Adipose tissue (tissue), 3 donors: ENCODE data around the gene MSLN. TPM values are rescaled to one million over a fixed set of nuclear protein-coding genes. Genes with fewer than 3 reads are reported as not detected.

ENCODE experiments used
- H3K27ac ChIP-seq: one replicate; pipeline ENCODE4 v1.5.1; 2013; ENCODE audit warnings: low read depth, low read length
- WGBS, 3 donors: extraction: QIAGEN DNeasy Blood & Tissue Kit; methylation state at CpG; one replicate each; pipeline ENCODE4 v1.1.7; 2013; 5-methylcytosine and 5-hydroxymethylcytosine counted together
- polyA plus RNA-seq, 3 donors: library from polyadenylated mRNA; stranded (reverse); fragments of 200-250 nt; gene quantifications; one replicate each; pipeline ENCODE4 v1.2.3, GENCODE V29; 2013
- donor health status: healthy with polysubstance abuse.
- donor health status: Bipolar disorder and iron deficiency.
- donor health status: healthy.

Gene MSLN
- polyA plus RNA-seq, 3 donors = 0.49 to 14.2 (median 13.2) TPM

DNA sequence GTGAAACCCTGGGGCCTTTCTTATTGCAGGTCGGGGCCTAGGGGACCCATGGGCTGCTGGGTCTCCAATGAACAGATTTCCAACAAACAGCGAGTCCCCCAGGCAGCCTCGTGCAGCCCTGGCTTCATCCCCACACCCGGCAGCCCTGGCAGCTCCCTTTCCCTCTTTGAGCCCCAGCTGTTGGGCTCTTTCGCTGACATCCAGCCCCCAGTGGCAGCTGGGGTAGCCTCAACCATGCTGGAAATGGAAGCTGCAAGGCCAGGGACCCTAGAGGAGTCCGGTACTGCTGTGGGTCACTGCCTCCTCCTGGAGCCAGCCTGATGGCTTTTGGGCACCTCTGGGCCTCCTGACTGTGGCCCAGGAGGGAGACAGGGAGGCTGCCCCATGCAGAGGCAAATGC lies 21.7 kb downstream of the MSLN start:
- 53 to 63% (median 54%) methylated on average over 5 to 6 of the region's 6 CpGs for WGBS, 3 donors
- H3K27ac ChIP-seq = no peak overlapping the region

DNA sequence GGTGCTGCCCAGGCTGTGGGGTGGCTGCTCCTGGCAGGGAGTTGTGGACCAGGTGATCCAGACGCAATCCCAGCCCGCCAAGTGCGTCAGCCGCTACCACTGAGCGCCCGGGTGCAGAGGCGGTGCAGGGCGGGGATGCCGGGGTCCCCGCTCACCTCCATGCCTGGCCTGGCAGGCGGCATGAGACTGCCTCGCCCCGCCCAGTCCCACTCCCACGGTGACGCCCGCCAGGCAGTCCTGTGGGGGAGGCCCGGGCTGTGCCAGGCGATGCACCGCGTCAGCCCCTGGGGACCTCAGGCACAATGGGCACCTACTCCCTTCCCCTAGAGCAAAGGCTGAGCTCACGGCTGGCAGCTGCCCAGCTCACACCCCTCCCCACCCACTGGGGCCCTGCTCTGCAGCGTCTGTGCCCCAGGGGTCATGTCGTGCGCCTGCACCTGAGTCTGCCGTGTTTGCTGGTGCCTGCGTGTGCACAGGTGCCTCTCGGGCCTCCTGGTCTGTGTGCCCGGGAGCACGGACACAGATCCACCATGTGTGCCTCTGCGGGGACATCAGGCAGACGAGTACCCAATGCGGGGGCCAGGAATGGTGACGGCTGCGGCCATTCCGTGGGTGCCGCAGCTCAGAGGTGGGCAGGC lies 22.4 kb downstream of the MSLN start:
- 55 to 74% (median 65%) methylated on average over 36 of the region's 36 CpGs for WGBS, 3 donors

DNA sequence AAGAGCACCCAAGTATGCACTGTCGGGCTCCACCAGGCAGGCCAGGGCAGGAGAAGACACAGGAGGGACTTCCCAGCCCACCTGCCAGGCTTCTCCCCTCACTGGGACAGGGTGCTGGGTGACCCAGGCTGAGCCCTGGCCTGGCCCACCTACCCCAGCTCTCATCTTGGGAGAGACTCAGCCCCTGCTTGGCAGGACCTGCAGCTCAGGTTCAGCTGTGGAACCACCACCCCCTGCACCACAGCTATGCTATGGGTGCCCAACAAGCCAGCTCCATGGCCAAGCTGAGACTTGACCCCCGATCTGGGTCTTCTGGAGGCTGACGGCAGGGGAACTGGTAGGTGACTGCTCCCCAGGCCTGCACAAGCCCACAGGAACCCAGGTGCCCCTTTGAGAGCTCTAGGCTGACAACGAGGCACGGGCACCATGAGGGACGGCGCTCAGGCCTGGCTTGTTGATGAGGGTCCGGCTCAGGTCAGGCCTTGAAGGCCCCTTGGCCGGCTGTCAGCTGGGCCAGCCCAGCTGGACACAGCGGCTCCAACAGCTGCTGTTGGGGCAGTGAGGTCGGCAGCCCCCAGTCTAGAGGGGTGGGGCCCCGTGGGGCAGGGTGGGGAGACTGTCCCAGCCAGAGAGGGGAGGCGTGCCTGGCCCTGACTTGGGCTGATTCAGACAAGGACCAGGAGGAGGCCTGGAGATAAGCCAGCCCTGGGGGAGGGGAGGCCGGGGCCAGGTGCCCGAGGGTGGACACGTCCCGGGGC lies 23.0 kb downstream of the MSLN start:
- 41 to 46% (median 43%) methylated on average over 14 to 17 of the region's 17 CpGs for WGBS, 3 donors
- H3K27ac ChIP-seq = no peak overlapping the region

More for the DNA sequence above, 22.4 kb downstream of the MSLN start:
- H3K27ac ChIP-seq = no peak overlapping the region

DNA sequence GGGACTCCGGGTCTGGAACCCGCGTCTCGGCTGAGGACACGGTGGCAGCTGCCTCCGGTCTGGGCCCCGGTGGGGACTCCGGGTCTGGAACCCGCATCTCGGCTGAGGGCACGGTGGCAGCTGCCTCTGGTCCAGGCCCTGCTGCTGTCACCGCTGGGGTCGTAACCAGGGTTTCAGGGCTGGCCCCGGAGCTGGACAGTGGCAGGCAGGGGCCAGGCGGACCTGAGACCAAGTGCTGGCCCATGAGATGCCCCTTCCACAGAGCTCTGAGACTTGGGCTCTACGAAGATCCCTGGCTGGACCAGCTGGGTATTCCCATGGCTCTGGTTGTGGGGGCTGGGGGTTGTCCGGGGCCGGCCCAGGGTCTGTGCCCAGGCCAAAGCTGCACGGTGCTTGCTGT lies 23.9 kb downstream of the MSLN start:
- H3K27ac ChIP-seq = no peak overlapping the region
- WGBS, 3 donors = 84 to 93% (median 88%) methylated on average over 17 to 19 of the region's 19 CpGs

DNA sequence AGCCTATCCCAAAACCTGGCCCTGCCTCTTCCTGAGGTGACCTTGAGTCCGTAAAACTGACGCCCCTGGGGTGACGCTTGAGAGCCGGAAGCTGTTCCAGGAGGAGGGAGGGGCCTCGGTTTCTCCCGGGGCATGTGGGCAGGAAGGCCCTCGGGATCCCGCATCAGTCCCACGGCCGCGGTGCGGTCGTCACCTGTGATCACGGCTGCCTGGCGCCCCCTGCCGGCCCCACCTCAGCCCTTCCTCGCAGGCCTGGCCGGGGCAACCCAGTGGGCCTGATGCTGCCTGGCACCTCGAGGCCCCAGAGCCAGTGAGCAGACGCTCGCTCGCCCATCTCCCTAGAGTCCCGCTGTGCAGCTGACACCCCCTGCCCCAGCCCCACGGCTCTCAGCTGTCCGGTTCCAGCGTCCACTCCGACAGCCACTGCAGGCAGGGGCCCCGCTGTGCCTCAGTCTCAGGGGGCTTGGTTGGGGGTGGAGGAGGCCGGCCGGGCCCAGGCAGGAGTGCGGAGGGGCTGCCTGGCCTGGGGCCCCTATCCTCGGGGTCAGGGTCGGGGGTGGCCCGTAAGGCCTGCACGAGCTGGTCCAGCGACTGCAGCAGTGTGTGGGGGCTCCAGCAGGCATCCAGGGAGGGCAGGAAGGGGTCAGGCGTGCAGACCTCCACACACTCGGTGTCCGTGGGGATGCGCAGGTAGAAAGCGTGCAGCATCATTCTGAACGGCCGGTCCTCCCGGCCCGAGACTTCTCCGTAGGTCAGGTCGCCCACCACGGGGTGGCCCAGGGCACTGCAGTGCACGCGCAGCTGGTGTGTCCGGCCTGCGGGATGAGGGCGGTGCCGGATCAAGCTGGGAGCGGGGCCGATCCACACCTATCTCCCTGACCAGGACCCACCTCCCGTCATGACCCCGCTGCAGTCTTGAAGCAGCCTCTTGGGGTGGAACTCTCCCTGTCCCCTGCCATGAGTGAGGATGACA lies 25.3 kb downstream of the MSLN start:
- WGBS, 3 donors = 63 to 66% (median 64%) methylated on average over 56 to 58 of the region's 58 CpGs
- no peak overlapping the region for H3K27ac ChIP-seq

DNA sequence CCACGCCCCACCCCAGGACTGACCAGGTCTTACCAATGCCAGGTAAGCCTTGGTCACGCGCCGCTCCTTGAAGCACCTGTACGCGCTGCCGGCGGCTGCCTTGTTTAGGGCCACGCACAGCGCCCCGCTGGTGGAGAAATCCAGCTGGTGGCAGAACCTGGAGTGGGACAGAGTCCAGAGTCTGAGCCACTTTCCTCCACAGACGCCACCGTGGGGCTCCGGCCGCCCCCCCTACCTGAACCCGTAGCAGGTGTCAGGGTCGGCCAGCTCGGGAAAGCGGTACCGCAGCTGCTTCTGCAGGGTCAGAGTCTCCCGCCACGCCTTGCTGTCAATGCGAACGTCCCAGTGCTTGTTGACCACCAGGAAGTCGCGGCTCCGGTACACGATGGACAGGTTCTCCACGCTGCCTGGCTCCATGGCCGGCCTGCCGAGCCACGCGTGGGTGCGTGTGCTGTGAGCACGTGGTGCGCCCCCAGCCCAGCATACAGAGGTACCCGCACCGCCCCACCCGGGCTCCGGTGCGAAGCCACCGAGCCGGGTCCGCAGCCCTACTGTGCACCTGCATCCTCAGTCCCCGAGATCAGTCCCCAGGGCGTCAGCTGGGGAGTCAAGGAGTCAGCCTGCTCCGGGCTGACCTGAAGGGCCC lies 26.9 kb downstream of the MSLN start:
- 29 to 40% (median 39%) methylated on average over 46 to 47 of the region's 47 CpGs for WGBS, 3 donors
- no peak overlapping the region for H3K27ac ChIP-seq

DNA sequence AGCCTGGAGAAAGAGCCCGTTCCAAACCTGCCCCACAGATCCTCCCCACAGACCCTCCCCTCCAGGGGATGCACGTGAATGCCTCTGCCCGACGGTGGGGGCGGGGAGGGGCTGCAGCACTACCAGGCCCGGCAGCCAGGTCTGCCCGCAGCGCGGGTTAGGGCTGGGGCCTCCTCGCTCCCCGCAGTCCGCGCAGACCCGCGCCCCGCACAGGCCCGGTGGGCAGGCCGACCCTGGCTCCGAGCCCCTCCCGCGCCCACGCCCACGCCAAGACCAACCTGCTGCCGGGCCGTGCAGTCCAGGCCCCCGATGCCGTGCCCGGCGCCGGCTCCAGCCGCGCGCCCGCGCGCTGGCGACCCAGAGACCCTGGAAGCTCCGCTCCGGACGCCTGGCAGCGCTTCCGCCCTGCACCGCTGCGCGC lies 27.5 kb downstream of the MSLN start, which contains the start of gene RPUSD1:
TSS of gene RPUSD1 (minus strand) at position 404 of the 421 bp plus-strand sequence. CDS start 644 bp downstream, outside the sequence.
- WGBS, 3 donors = 0% methylated on average over 23 to 42 of the region's 45 CpGs
- no peak within 1 kb of the TSS for H3K27ac ChIP-seq

DNA sequence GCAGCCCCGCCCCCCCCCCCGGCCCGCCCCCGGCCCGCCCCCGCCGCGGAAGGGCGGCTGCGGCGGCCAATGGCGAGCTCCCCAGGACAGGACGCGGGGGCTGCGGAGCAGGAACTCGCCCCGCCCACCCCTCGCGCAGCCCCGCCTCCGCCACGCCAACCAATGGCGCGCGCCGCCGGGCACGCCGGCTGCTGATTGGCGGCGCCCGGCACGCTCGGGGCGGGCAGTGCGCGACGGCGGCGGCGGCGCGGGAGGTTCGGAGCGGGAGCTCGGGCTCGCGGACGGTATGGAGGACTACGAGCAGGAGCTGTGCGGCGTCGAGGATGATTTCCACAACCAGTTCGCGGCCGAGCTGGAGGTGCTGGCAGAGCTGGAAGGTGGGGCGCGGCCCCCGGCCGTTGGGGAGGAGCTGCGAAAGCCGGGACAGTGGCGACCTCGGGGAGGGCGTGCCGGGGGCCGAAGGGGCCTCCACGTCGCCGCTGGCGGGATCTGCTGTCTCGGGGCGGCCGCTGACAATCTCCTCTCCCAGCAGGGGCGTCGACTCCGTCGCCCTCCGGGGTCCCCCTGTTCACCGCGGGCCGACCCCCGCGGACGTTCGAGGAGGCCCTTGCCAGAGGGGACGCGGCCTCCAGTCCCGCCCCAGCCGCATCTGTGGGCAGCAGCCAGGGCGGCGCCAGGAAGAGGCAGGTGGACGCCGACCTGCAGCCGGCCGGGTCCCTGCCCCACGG lies 28.0 kb downstream of the MSLN start, which contains the start of gene CHTF18:
TSS of gene CHTF18 (plus strand) at position 222 of the 728 bp plus-strand sequence. CDS start at position 287, 65 bp downstream.
- H3K27ac ChIP-seq = no peak within 1 kb of the TSS
- WGBS, 3 donors = 0 to 1% (median 0%) methylated on average over 49 to 85 of the region's 97 CpGs

DNA sequence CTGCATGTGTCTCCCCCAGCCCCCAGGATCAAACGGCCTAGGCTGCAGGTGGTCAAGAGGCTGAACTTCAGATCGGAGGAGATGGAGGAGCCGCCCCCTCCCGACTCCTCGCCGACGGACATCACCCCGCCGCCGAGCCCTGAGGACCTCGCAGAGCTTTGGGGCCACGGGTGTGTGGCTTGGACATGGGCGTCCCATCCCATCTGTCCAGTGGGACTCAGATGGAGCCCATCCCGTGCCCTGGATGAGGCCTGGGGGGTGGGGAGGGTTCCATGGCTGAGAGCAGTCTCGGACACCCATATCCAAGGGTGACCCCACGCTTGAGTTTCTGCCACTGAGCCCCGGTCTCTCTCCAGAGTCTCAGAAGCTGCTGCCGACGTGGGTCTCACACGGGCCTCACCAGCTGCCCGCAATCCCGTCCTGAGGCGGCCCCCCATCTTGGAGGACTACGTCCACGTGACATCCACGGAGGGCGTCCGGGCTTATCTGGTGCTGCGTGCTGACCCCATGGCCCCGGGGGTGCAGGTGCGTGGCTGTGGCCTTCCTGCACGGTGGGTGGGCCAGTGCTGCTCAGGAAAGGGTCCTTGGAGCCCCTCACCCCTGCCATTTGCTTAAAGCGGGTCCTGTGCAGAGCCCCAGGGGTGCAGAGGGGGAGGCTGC lies 28.8 kb downstream of the MSLN start:
- WGBS, 3 donors = 71 to 76% (median 72%) methylated on average over 33 of the region's 33 CpGs
- H3K27ac ChIP-seq = no peak overlapping the region

DNA sequence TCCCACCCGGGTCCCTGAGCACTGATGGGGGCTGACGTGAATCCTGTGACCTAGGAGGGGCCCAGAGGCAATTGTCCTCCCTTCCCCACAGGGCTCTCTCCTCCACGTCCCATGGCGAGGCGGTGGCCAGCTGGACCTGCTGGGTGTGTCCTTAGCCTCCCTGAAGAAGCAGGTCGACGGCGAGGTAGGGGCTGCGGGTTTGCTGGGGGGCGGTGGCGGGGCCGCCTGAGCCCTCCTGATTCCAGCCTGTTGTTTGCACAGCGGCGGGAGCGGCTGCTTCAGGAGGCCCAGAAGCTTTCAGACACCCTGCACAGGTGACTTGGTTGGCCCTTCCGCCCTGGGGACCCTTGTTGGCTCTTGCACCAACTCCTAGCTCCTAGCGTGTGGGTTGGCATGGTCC lies 29.6 kb downstream of the MSLN start:
- no peak overlapping the region for H3K27ac ChIP-seq
- WGBS, 3 donors = 92 to 95% (median 94%) methylated on average over 16 to 17 of the region's 17 CpGs

DNA sequence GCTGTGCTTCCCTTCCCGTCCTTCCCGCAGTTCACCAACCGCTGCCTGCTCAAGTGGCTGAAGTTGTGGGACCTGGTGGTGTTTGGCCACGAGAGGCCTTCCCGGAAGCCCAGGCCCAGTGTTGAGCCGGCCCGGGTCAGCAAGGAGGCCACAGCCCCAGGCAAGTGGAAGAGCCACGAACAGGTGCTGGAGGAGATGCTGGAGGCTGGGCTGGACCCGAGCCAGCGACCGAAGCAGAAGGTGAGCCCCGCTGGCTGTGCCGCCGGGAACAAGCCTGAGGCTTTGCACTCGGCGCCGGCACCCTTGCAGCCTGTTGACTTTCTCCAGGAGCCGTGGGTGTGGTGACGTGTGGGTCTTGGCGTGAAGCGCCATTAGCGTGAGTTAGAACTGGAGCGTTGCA lies 30.6 kb downstream of the MSLN start:
- 90 to 98% (median 97%) methylated on average over 22 to 23 of the region's 23 CpGs for WGBS, 3 donors
- H3K27ac ChIP-seq = no peak overlapping the region

DNA sequence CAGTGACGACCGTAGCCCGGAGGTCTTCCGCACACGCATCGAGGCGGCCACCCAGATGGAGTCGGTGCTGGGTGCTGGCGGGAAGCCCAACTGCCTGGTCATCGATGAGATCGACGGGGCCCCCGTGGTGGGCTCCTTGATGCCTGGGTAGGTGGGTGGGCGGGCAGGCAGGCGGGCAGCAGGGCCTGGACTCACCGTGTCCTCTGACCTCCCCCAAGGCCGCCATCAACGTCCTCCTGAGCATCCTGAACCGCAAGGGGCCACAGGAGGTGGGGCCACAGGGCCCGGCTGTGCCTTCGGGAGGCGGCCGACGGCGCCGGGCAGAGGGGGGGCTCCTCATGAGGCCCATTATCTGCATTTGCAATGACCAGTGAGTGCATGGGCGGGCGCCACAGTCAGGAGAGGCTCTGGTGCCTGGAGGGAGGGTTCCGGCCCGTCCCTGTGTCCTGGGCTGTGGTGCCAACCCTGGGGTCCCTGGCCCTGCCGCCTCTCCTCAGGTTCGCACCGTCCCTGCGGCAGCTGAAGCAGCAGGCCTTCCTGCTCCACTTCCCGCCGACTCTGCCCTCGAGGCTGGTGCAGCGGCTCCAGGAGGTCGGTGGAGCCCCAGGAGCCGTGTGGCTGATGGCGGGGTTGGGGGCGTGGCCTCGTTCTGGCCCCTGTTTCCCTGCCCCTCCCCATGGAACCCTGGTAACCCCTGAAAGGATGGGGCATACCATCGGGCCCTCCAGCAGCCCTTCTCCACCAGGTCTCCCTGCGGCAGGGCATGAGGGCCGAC lies 31.9 kb downstream of the MSLN start:
- H3K27ac ChIP-seq = no peak overlapping the region
- 89 to 93% (median 92%) methylated on average over 40 to 46 of the region's 46 CpGs for WGBS, 3 donors

DNA sequence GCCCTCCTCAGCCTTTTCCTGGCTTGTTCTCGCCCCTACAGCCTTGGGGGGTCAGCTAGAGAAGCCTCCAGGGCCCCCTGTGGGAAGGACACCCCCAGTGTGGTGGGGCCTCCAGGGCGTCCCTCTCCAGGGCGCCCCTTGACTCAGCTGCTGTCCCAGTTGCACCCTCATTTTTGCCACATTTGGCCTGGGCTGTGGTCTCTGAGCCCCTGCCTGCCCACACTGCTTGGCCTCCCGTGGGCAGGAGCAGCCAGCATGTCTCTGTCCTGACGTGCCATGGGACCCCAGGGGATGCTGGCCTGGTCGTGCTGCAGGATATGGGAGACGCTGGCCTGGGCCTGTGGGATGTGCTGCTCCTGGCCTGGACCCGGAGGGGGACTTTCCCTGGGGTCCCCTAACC lies 32.9 kb downstream of the MSLN start:
- no peak overlapping the region for H3K27ac ChIP-seq
- WGBS, 3 donors = 81 to 92% (median 91%) methylated on average over 8 of the region's 8 CpGs

DNA sequence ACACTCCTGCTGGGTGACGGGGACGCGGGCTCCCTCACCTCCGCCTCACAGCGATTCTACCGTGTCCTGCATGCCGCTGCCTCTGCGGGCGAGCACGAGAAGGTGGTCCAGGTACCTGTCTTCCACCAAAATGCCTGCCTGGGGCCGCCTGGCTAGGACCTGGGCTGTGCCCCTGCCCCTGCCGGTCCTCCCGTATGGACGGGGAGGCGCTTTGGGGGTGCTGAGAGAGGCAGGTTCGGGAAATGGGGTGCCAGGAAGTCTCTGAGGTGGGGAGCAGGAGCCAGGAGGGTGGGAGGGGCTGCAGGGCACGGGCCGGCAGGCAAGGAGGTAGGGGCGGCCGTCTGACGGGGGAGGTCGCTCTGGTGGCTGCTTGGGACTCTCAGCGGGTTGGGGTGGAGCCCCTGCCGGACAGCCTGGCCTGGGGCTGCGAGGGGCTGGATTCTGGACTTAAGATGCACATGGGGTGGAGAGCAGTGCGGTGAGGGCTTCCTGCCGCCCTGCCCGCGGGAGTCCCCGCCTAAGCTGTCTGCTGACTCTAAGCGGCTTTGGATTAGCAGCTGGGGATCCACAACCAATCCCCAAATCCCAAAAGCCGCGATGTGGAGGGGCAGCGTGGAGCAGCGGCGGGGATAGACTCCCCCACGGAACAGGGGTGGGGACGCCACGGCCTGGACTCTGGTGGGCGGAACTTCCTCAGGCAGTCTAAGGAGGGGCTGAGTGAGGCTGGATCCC lies 33.7 kb downstream of the MSLN start:
- WGBS, 3 donors = 88 to 89% (median 89%) methylated on average over 40 of the region's 40 CpGs

DNA sequence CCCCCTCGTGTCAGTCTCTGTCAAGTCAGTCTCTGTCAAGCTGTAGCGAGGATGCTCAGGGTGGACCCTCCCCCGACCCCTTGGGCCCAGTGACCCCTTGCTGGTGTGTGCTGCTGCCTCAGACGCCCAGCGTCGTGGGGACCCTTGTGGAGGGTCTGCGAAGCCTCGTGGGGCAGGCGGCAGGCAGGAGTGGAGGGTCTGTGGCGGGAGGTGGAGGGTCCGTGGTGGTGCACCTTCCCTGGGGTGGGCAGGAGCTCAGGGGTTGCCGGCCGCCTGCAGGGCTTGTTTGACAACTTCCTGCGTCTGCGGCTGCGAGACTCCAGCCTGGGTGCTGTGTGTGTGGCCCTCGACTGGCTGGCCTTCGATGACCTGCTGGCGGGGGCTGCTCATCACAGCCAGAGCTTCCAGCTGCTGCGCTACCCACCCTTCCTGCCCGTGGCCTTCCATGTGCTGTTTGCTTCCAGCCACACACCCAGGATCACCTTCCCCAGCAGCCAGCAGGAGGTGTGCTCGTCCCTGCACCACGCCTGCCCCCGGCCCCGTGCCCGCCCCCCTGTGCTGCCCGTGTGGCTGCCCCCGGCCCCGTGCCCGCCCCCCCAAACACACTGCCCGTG lies 34.4 kb downstream of the MSLN start:
- no peak overlapping the region for H3K27ac ChIP-seq
- WGBS, 3 donors = 82 to 87% (median 85%) methylated on average over 28 to 31 of the region's 31 CpGs

More for the DNA sequence above, 33.7 kb downstream of the MSLN start:
- no peak overlapping the region for H3K27ac ChIP-seq
